Liver (tissue), 3 donors: ENCODE results near the gene TTYH3.

Experiments used
- TAF1 ChIP-seq: conservative IDR thresholded peaks from 2 replicates; pipeline ENCODE4 v1.6.1; 2016; ENCODE audit warnings: antibody characterized with exemption, mild to moderate bottlenecking
- YY1 ChIP-seq: IDR thresholded peaks from 2 replicates; pipeline ENCODE4 v1.6.1; 2016; ENCODE audit warnings: antibody characterized with exemption, mild to moderate bottlenecking
- TF ChIP-seq, protein P1 (sequence below): fragments of 150-350 bp; IDR thresholded peaks from 2 replicates; pipeline ENCODE4 v1.5.1; 2017; ENCODE audit warnings: improper control_type of control experiment, low read depth, low read length; ENCODE audit not compliant: missing input control
- TF ChIP-seq, protein P2 (sequence below): IDR thresholded peaks from 2 replicates; pipeline ENCODE4 v1.6.1; 2016; ENCODE audit warnings: antibody characterized with exemption, mild to moderate bottlenecking
- TF ChIP-seq, protein P3 (sequence below): IDR thresholded peaks from 2 replicates; pipeline ENCODE4 v1.6.1; 2016; ENCODE audit warnings: antibody characterized with exemption
- donor health status: healthy.
- donor health status: healthy.

DNA sequence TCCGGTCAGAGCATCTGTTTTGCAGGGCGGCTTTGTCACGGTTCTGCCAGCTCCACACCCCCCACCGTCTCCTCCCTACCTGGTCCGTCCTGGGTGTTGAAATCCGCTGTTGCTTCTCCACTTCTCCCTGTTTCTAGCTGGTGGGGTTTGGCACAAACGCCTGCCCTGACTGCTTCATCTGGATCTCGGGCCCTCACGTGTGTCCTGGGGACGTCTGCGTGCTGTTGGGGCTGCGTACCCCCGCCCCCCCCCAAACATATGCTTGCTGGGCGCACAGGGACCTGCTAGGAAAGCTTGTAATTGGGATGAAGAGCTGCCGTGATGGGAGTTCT, 67.5 kb downstream of the TTYH3 start:
- TF ChIP-seq, protein P1, sequence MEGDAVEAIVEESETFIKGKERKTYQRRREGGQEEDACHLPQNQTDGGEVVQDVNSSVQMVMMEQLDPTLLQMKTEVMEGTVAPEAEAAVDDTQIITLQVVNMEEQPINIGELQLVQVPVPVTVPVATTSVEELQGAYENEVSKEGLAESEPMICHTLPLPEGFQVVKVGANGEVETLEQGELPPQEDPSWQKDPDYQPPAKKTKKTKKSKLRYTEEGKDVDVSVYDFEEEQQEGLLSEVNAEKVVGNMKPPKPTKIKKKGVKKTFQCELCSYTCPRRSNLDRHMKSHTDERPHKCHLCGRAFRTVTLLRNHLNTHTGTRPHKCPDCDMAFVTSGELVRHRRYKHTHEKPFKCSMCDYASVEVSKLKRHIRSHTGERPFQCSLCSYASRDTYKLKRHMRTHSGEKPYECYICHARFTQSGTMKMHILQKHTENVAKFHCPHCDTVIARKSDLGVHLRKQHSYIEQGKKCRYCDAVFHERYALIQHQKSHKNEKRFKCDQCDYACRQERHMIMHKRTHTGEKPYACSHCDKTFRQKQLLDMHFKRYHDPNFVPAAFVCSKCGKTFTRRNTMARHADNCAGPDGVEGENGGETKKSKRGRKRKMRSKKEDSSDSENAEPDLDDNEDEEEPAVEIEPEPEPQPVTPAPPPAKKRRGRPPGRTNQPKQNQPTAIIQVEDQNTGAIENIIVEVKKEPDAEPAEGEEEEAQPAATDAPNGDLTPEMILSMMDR, result no peak
- TF ChIP-seq, protein P2, sequence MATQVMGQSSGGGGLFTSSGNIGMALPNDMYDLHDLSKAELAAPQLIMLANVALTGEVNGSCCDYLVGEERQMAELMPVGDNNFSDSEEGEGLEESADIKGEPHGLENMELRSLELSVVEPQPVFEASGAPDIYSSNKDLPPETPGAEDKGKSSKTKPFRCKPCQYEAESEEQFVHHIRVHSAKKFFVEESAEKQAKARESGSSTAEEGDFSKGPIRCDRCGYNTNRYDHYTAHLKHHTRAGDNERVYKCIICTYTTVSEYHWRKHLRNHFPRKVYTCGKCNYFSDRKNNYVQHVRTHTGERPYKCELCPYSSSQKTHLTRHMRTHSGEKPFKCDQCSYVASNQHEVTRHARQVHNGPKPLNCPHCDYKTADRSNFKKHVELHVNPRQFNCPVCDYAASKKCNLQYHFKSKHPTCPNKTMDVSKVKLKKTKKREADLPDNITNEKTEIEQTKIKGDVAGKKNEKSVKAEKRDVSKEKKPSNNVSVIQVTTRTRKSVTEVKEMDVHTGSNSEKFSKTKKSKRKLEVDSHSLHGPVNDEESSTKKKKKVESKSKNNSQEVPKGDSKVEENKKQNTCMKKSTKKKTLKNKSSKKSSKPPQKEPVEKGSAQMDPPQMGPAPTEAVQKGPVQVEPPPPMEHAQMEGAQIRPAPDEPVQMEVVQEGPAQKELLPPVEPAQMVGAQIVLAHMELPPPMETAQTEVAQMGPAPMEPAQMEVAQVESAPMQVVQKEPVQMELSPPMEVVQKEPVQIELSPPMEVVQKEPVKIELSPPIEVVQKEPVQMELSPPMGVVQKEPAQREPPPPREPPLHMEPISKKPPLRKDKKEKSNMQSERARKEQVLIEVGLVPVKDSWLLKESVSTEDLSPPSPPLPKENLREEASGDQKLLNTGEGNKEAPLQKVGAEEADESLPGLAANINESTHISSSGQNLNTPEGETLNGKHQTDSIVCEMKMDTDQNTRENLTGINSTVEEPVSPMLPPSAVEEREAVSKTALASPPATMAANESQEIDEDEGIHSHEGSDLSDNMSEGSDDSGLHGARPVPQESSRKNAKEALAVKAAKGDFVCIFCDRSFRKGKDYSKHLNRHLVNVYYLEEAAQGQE, result no peak
- TF ChIP-seq TAF1 (no peak), YY1 (no peak)
- TF ChIP-seq, protein P3, sequence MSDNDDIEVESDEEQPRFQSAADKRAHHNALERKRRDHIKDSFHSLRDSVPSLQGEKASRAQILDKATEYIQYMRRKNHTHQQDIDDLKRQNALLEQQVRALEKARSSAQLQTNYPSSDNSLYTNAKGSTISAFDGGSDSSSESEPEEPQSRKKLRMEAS, result no peak
